GM19035 (cell line): ENCODE data around the gene ADM2.
A peak's percentile ranks its signal among the peaks of the same experiment; 100 is the strongest.

Source experiments
- ATAC-seq: cut with Tn5 transposase; IDR thresholded peaks from one replicate; pipeline ENCODE4 v1.9.1; 2021; ENCODE audit not compliant: unreplicated experiment

ADM2 gene

DNA sequence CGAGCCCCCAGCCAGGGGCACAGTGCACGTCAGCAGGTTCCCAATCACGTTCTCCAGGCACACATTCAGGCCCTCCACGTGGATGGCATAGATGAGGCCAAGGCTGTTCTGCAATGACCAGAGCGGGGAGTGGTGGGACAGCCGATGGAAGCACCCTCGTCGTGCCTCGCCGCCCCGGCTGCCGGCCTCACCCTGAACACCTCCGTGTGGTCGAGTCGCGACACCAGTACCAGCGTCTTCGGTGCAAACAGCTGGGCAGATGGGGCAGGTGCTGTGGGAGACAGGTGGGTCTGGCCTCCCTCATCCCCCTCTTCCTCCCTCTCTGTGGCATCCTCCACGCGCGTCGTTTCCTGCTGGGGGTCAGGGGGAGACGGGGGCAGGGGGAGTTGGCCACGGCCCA, 14.0 kb upstream of the ADM2 start:
- ATAC-seq, result no peak

- no peak for ATAC-seq
Observed at GRCh38 chr22:50467773-50468440, 13.4 kb upstream of the ADM2 start.

DNA sequence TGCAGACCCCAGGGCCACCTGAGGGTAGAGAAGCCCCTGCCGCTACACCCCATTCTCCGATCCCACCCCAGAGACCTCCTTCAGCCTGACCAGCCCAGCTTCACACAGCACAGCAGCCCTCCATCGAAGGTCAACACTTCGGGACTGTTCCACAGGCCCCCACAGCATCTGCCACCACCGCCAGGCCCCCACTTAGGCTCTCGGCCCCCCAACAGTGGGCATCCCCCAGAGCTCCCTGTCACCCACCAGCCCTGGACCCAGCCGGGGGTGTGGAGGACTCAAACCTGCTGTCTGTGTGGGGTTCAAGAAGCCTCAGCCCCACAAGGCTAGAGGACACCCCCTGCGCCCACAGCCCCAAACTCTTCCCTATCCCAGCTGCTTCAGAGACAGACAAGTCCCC, 12.7 kb upstream of the ADM2 start:
- ATAC-seq, result no peak

DNA sequence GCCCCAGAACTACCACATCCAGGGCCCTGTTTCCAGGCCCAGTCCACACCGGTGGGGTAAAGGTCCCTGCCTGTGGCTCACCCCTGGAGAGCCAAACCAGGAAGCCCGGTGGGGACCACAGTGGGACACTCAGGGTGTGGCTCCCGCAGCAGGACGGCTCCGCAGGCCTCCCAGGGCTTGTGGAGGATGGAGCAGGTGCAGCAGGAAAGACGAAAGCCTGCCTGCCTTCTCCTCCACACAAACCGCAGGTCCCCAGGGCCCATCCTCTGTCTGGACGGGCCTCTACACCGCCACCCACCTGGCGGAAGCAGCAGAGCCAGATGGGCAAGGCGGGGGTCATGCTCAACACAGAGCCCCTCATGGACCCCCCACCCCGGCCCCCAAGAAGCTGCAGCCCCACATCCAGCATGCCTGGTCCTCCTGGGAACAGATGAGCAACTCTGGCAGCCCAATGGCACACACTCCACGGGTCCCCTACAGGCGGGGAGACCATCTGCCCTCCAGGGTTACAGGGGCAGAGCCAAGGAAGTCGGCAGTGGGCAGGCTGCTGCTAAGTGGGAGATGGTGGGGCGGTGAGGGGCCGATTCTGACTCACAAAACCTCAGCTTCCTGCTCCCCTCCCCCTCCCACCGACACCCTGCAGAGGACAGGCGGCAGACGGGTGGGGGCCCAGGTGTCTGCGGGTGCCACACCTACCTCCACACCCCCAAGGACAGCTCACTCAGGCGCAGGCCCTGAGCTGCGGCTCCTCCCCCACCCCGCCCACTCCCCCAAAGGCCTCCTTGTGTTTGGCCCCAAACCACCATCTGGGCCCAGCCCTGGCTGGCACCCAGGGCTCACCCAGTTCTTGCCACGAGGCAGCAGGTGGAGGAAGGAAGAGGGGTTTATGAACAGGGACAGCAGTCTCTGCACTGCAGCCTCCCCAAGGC, 11.7 kb upstream of the ADM2 start:
- ATAC-seq, result peak; percentile 52

DNA sequence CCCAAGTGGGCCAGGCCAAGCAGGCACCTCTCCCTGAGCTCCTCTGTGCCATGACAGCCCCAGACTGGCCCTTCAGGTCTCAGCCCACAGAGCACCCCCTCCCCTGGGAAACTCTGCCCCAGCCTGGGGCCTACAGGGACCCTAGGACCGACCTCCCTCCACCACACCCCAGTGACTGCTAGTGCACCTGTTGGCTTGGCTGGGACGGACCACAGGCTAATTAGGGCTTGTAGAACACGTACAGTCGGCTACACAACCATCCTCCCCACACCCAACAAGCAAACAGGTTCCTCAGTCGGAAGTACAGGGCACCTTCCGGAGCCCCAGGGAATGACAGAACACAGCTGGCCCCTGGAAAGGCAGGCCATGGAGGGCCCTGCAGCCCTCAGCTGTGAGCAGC, 10.9 kb upstream of the ADM2 start:
- no peak for ATAC-seq

- no peak for ATAC-seq
Observed at GRCh38 chr22:50471197-50471847, 10.0 kb upstream of the ADM2 start.

GRCh38 chr22:50471962-50472361, 9.4 kb upstream of the ADM2 start:
- no peak for ATAC-seq

DNA sequence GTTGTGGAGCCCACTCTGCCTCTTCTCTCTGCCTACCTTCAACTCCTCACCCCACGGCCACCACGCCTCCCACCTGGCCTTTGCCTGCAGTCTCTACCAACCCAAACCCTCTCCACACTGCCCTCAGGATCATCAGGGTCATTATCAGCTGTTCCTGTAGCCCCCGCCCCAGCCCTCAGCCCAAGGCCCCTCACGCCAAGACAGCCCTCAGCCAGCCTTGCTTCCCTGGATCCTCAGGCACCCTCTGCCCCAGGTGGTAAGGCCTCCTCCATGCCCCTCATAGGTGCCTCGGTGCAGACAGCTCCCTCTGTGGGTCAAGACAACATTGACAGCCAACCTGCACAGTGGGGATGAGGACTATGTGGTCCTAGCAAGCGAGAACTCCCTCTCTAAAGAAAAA, 8.3 kb upstream of the ADM2 start:
- no peak for ATAC-seq

- peak; percentile 7 for ATAC-seq
Observed at GRCh38 chr22:50473855-50474671, 7.3 kb upstream of the ADM2 start.

- ATAC-seq, result peak; percentile 66
Observed at GRCh38 chr22:50474710-50475651, 6.4 kb upstream of the ADM2 start, which contains the start of gene SBF1. Gene SBF1 (minus strand): TSS chr22:50475035. CDS start chr22:50474840, 195 bp downstream.

DNA sequence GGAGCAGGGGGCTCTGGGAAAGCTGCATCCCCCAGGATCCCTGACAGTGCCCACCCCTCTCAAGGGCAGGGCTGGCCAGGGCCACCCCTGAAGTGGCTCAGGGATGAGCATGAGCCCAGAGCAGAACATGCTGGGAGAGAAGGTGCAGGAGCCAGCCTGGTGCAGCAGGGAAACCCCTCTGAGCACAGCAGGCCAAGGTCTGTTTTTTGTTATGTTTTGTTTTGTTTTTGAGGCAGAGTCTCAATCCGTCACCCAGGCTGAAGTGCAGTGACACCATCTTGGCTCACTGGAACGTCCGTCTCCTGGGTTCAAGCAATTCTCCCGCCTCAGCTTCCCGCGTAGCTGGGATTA, 5.7 kb upstream of the ADM2 start:
- ATAC-seq, result no peak

- no peak for ATAC-seq
Observed at GRCh38 chr22:50476868-50477267, 4.5 kb upstream of the ADM2 start.

GRCh38 chr22:50477923-50478322, 3.4 kb upstream of the ADM2 start:
- no peak for ATAC-seq

- no peak for ATAC-seq
Observed at GRCh38 chr22:50479721-50480120, 1.6 kb upstream of the ADM2 start.

DNA sequence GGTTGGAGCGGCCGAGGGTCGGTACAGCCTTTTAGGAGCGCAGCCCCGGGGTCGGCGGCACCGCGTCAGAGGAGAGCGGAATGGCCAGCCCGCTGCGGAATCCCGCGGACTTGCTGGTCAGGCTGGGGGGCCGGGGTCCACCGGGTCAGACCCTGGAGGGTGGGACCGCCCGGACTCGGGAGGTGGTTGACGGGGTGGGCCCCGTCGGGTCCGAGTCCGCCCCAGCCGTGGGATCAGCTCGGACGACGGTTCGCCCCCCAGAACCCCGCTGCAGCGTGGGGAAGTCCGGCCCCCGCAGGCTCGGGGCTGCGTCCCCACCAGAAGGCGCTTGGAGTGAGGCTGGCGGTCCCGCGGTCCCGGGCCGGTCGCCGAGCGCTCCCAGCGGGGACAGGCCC, 301 bp upstream of the ADM2 start:
- no peak for ATAC-seq

GRCh38 chr22:50482107-50483074, 1.0 kb downstream of the ADM2 start:
- ATAC-seq, result no peak

DNA sequence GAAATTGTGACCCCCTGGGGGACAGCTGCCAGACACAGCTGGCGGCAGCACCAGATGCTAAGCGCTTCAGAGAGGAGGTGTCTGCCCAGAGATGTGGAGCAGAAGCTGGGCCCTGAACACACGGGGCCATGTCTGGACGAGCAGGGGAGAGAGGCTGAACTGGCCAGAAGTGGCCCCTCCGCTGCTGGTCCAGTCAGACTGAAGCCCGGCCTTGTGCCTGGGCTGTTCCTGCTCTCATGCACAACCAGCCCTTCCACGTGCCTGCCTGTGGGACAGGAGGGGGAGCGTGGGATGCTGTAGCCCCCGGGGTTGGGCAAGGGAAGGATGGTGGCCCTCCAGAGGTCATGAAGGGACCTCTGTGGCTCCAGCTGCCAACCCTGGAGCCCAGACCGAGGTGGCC, 1.8 kb downstream of the ADM2 start:
- ATAC-seq, result no peak

GRCh38 chr22:50483556-50483955, 2.2 kb downstream of the ADM2 start:
- no peak for ATAC-seq
